Smooth muscle cell (in vitro differentiated cells): ENCODE data around the gene HS3ST2. TPM values are rescaled to one million over a fixed set of nuclear protein-coding genes. Genes with fewer than 3 reads are reported as not detected.

Experiments
- DNase-seq: peaks from one replicate; lab custom pipeline; 2025; ENCODE audit not compliant: unreplicated experiment; lab: John Stamatoyannopoulos, UW
- H2AFZ ChIP-seq: fragments of 200-600 bp; sonication (generic); 2 replicates; pipeline ENCODE4 v1.6.0; 2016; ENCODE audit warnings: antibody characterized with exemption, low read depth, mild to moderate bottlenecking
- H3F3A ChIP-seq: fragments of 200-600 bp; sonication (generic); 2 replicates; pipeline ENCODE4 v1.6.0; 2017; ENCODE audit warnings: antibody characterized with exemption, low read depth
- H3K27ac ChIP-seq: fragments of 200-600 bp; sonication (generic); 2 replicates; pipeline ENCODE4 v1.5.1; 2016; ENCODE audit warnings: low read depth, mild to moderate bottlenecking
- H3K27me3 ChIP-seq: fragments of 200-600 bp; sonication (generic); 2 replicates; pipeline ENCODE4 v1.6.1; 2016; ENCODE audit warnings: low read depth, mild to moderate bottlenecking
- H3K36me3 ChIP-seq: fragments of 200-600 bp; sonication (generic); 2 replicates; pipeline ENCODE4 v1.5.1; 2016; ENCODE audit warnings: low read depth
- H3K4me1 ChIP-seq: fragments of 200-600 bp; sonication (generic); 2 replicates; pipeline ENCODE4 v1.5.1; 2016; ENCODE audit warnings: low read depth
- H3K4me2 ChIP-seq: fragments of 200-600 bp; sonication (generic); 2 replicates; pipeline ENCODE4 v1.6.0; 2016; ENCODE audit warnings: mild to moderate bottlenecking
- H3K4me3 ChIP-seq: fragments of 200-600 bp; sonication (generic); 2 replicates; pipeline ENCODE4 v1.5.1; 2016; ENCODE audit warnings: mild to moderate bottlenecking
- H3K79me2 ChIP-seq: fragments of 200-600 bp; sonication (generic); 2 replicates; pipeline ENCODE4 v1.6.0; 2016; ENCODE audit warnings: low read depth, mild to moderate bottlenecking
- H3K9ac ChIP-seq: fragments of 200-600 bp; sonication (generic); 2 replicates; pipeline ENCODE4 v1.6.0; 2016; ENCODE audit warnings: low read depth
- H3K9me3 ChIP-seq: fragments of 200-600 bp; sonication (generic); replicated peaks from 2 replicates; pipeline ENCODE4 v1.5.1; 2016; ENCODE audit warnings: low read depth
- H4K20me1 ChIP-seq: fragments of 200-600 bp; sonication (generic); 2 replicates; pipeline ENCODE4 v1.6.0; 2016; ENCODE audit warnings: low read depth
- WGBS: methylation state at CpG from one replicate; pipeline ENCODE4 v1.1.7; 2016; ENCODE audit warnings: low lambda C conversion rate; 5-methylcytosine and 5-hydroxymethylcytosine counted together
- polyA plus RNA-seq: library from polyadenylated mRNA; unstranded; fragments of >200 nt; fragmentation: Nextera tagmentation; extraction: Ambion mirVana; gene quantifications from 2 replicates; pipeline ENCODE4 v1.2.1, GENCODE V29; 2016
- total RNA-seq: library from RNA; depleted of rRNA; stranded (reverse); fragments of >200 nt; gene quantifications from 2 replicates; pipeline ENCODE4 v1.2.3, GENCODE V29; 2014
- TF ChIP-seq, protein P1 (sequence below): fragments of 200-600 bp; sonication (generic); IDR thresholded peaks from 2 replicates; pipeline ENCODE4 v1.5.1; 2017; ENCODE audit warnings: borderline replicate concordance, mild to moderate bottlenecking, antibody characterized with exemption; ENCODE audit not compliant: insufficient read depth, poor library complexity, severe bottlenecking

Gene HS3ST2
- total and polyA plus RNA-seq, 2 experiments from 2014 or later: not detected

DNA sequence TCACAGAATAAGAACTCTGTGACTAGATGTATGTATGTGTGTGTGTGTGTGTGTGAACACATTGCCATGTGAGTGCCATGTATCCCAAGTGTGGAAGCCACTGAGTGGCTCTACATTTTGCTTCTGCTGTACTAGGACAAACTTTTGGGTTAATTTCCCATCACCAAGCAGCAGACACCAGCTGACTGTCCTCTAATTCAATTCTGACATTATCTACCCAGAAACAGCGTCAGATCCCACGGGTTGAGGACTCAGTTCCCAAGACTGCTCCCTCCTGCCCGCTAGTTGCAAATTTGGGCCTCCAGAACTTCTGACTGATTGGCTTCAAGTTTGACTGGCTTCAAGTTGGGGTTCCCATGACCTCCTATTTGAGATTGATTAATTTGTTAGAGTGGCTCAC is 29.2 kb downstream of the HS3ST2 start:
- Histone ChIP-seq H3F3A (no peaks in the 10 kb centered on the region), H3K79me2 (no peaks in the 10 kb centered on the region), H3K9me3 (no peaks in the 10 kb centered on the region), H3K4me1 (no peaks in the 10 kb centered on the region), H3K36me3 (no peaks in the 10 kb centered on the region), H4K20me1 (no peaks in the 10 kb centered on the region), H3K27ac (no peak overlapping the region), H3K27me3 (peaks cover 3% of the 10 kb centered on the region), H3K4me2 (no peak overlapping the region), H2AFZ (no peak overlapping the region), H3K9ac (no peak overlapping the region), H3K4me3 (no peak overlapping the region)
- WGBS: 91% methylated on average over 3 of the region's 3 CpGs
- no peak for DNase-seq
- TF ChIP-seq, protein P1, sequence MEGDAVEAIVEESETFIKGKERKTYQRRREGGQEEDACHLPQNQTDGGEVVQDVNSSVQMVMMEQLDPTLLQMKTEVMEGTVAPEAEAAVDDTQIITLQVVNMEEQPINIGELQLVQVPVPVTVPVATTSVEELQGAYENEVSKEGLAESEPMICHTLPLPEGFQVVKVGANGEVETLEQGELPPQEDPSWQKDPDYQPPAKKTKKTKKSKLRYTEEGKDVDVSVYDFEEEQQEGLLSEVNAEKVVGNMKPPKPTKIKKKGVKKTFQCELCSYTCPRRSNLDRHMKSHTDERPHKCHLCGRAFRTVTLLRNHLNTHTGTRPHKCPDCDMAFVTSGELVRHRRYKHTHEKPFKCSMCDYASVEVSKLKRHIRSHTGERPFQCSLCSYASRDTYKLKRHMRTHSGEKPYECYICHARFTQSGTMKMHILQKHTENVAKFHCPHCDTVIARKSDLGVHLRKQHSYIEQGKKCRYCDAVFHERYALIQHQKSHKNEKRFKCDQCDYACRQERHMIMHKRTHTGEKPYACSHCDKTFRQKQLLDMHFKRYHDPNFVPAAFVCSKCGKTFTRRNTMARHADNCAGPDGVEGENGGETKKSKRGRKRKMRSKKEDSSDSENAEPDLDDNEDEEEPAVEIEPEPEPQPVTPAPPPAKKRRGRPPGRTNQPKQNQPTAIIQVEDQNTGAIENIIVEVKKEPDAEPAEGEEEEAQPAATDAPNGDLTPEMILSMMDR: no peak

- Histone ChIP-seq H3K9ac (no peak overlapping the region), H3K4me2 (no peak overlapping the region), H3K4me1 (no peaks in the 10 kb centered on the region), H3K27me3 (peaks cover 4% of the 10 kb centered on the region), H3K79me2 (no peaks in the 10 kb centered on the region), H4K20me1 (no peaks in the 10 kb centered on the region), H3K4me3 (no peak overlapping the region), H2AFZ (no peak overlapping the region), H3K27ac (no peak overlapping the region), H3K9me3 (no peaks in the 10 kb centered on the region), H3K36me3 (no peaks in the 10 kb centered on the region), H3F3A (no peaks in the 10 kb centered on the region)
- WGBS: 82% methylated on average over 2 of the region's 2 CpGs
- no peak for DNase-seq
- TF ChIP-seq, protein P1: no peak
These were observed 29.9 kb downstream of the HS3ST2 start for GRCh38 chr16:22843856-22844255.

GRCh38 chr16:22844416-22844815 is 30.5 kb downstream of the HS3ST2 start:
- TF ChIP-seq, protein P1: no peak
- no peaks in the 10 kb centered on the region for H3K9me3 ChIP-seq
- no peaks in the 10 kb centered on the region for H3K36me3 ChIP-seq
- H3F3A ChIP-seq: no peaks in the 10 kb centered on the region
- peaks cover 4% of the 10 kb centered on the region for H3K27me3 ChIP-seq
- no peaks in the 10 kb centered on the region for H3K4me1 ChIP-seq
- H3K4me2 ChIP-seq: no peak overlapping the region
- no peaks in the 10 kb centered on the region for H4K20me1 ChIP-seq
- no peak overlapping the region for H3K27ac ChIP-seq
- H3K79me2 ChIP-seq: no peaks in the 10 kb centered on the region
- no peak overlapping the region for H3K4me3 ChIP-seq
- no peak overlapping the region for H3K9ac ChIP-seq
- H2AFZ ChIP-seq: no peak overlapping the region
- 78% methylated on average over 3 of the region's 3 CpGs for WGBS
- no peak for DNase-seq

- Histone ChIP-seq H3K36me3 (no peaks in the 10 kb centered on the region), H2AFZ (no peak overlapping the region), H3K4me1 (no peaks in the 10 kb centered on the region), H3K9me3 (no peaks in the 10 kb centered on the region), H3K27me3 (peaks cover 4% of the 10 kb centered on the region), H4K20me1 (no peaks in the 10 kb centered on the region), H3K4me3 (no peak overlapping the region), H3K27ac (no peak overlapping the region), H3K9ac (no peak overlapping the region), H3K79me2 (no peaks in the 10 kb centered on the region), H3F3A (no peaks in the 10 kb centered on the region), H3K4me2 (no peak overlapping the region)
- DNase-seq: no peak
- TF ChIP-seq, protein P1: no peak
- WGBS: 79% methylated on average over 3 of the region's 3 CpGs
These were observed 33.1 kb downstream of the HS3ST2 start for GRCh38 chr16:22847100-22847499.
